T47D (cell line): ENCODE data around the gene LYPLAL1.

ENCODE experiments used
- DNase-seq, 2 experiments: peaks; one replicate each; pipeline versions ENCODE4 v3.0.0 to v3.0.0-alpha.2; 2011 to 2012; ENCODE audit warnings: low read depth in 1 of 2, low spot score in 1 of 2
- JUND ChIP-seq: IDR thresholded peaks from 2 replicates; pipeline ENCODE4 v1.6.1; 2012; ENCODE audit warnings: low read depth
- in situ Hi-C: cut with HindIII; loops from 2 replicates; pipeline ENCODE4 v1.10.0; 2016; ENCODE audit warnings: low sequenced_read_pairs, low pct_unique_long_range_greater_than_20kb

Gene LYPLAL1

GRCh38 chr1:219149009-219149577 lies 24.6 kb upstream of the LYPLAL1 start:
- TF ChIP-seq JUND: no peak
- DNase-seq: no peak
- in situ Hi-C loops: no loop called here

- TF ChIP-seq JUND: no peak
- in situ Hi-C loops: no loop called here
- DNase-seq: no peak
Measured at GRCh38 chr1:219149953-219150352, 23.7 kb upstream of the LYPLAL1 start.

- in situ Hi-C loops: no loop called here
- DNase-seq: no peak
- no peak for TF ChIP-seq JUND
Measured at GRCh38 chr1:219150913-219151312, 22.8 kb upstream of the LYPLAL1 start.

GRCh38 chr1:219151467-219151866 lies 22.2 kb upstream of the LYPLAL1 start:
- DNase-seq: no peak
- TF ChIP-seq JUND: no peak

GRCh38 chr1:219152751-219153150 lies 20.9 kb upstream of the LYPLAL1 start:
- no peak for DNase-seq

More at GRCh38 chr1:219151467-219151866, 22.2 kb upstream of the LYPLAL1 start:
- in situ Hi-C loops: no loop called here

GRCh38 chr1:219153723-219154122 lies 20.0 kb upstream of the LYPLAL1 start:
- in situ Hi-C loops: no loop called here
- no peak for DNase-seq
- TF ChIP-seq JUND: no peak

More at GRCh38 chr1:219152751-219153150, 20.9 kb upstream of the LYPLAL1 start:
- TF ChIP-seq JUND: no peak
- in situ Hi-C loops: no loop called here

- in situ Hi-C loops: no loop called here
- no peak for TF ChIP-seq JUND
- DNase-seq: no peak
Measured at GRCh38 chr1:219155135-219155534, 18.5 kb upstream of the LYPLAL1 start.

GRCh38 chr1:219159946-219160645 lies 13.6 kb upstream of the LYPLAL1 start:
- in situ Hi-C loops: no loop called here
- no peak for DNase-seq
- no peak for TF ChIP-seq JUND

GRCh38 chr1:219160967-219161366 lies 12.7 kb upstream of the LYPLAL1 start:
- in situ Hi-C loops: no loop called here
- no peak for DNase-seq
- TF ChIP-seq JUND: no peak

GRCh38 chr1:219161371-219161770 lies 12.3 kb upstream of the LYPLAL1 start:
- in situ Hi-C loops: no loop called here
- no peak for TF ChIP-seq JUND
- no peak for DNase-seq

- no peak for DNase-seq
- in situ Hi-C loops: no loop called here
- no peak for TF ChIP-seq JUND
Measured at GRCh38 chr1:219163401-219163954, 10.2 kb upstream of the LYPLAL1 start.

- TF ChIP-seq JUND: no peak
- no peak for DNase-seq
- in situ Hi-C loops: no loop called here
Measured at GRCh38 chr1:219171192-219171935, 2.3 kb upstream of the LYPLAL1 start.

GRCh38 chr1:219172821-219173220 lies 857 bp upstream of the LYPLAL1 start:
- no peak for TF ChIP-seq JUND
- in situ Hi-C loops: no loop called here
- DNase-seq: no peak
